Breast epithelium (tissue), 4 donors: ENCODE data around the gene AACS. TPM values are rescaled to one million over a fixed set of nuclear protein-coding genes. Genes with fewer than 3 reads are reported as not detected.
"Not testable (repeated sequence)": the region's sequence is repeated elsewhere in the genome, so short reads cannot be mapped to it uniquely, and the experiment has no call there.

Experiments
- DNase-seq, 2 donors: peaks; one replicate each; pipeline ENCODE4 v3.0.0-alpha.2; 2019; ENCODE audit warnings: low spot score in 2 of 2
- H3K27ac ChIP-seq, 2 donors: fragments of 200-600 bp; sonication (generic) in 1 of 2; one replicate each; pipeline ENCODE4 v1.5.1; 2016 to 2019; ENCODE audit warnings: mild to moderate bottlenecking in 1 of 2
- H3K27me3 ChIP-seq, 2 donors: fragments of 200-600 bp; sonication (generic) in 1 of 2; one replicate each; pipeline versions ENCODE4 v1.5.1 to v1.6.0; 2017 to 2019; ENCODE audit warnings: control low read depth in 1 of 2, mild to moderate bottlenecking in 1 of 2
- H3K36me3 ChIP-seq: fragments of 200-600 bp; one replicate; pipeline ENCODE4 v1.5.1; 2019
- H3K4me1 ChIP-seq, 2 donors: fragments of 200-600 bp; sonication (generic); one replicate each; pipeline ENCODE4 v1.5.1; 2016 to 2019; ENCODE audit warnings: control low read depth in 1 of 2
- H3K4me3 ChIP-seq, 3 donors: fragments of 200-600 bp; sonication (generic); 1 replicate in 2 of 3; 2 replicates in 1 of 3; pipeline ENCODE4 v1.5.1; 2016 to 2019; ENCODE audit warnings: mild to moderate bottlenecking in 3 of 3, moderate library complexity in 2 of 3
- H3K9me3 ChIP-seq, 2 donors: fragments of 200-600 bp; sonication (generic) in 1 of 2; one replicate each; pipeline ENCODE4 v1.5.1; 2016 to 2019; ENCODE audit warnings: control low read depth in 1 of 2
- CTCF ChIP-seq, 3 donors: fragments of 450-650 bp; IDR thresholded peaks; one replicate each; pipeline ENCODE4 v1.5.1; 2016 to 2017; ENCODE audit warnings: antibody characterized with exemption in 3 of 3, mild to moderate bottlenecking in 3 of 3, moderate library complexity in 3 of 3
- POLR2A ChIP-seq: fragments of 450-650 bp; IDR thresholded peaks from one replicate; pipeline ENCODE4 v1.6.1; 2016; ENCODE audit warnings: antibody characterized with exemption, mild to moderate bottlenecking, moderate library complexity
- POLR2AphosphoS5 ChIP-seq, 3 donors: sonication (generic); formaldehyde crosslinking; IDR thresholded peaks; one replicate each; pipeline ENCODE4 v1.6.1; 2017; ENCODE audit warnings: antibody characterized with exemption in 3 of 3
- intact Hi-C: fragments of 100-400 bp; cut with DNase I; formaldehyde crosslinking; loops from one replicate; pipeline ENCODE4 v1.15.1; 2023; ENCODE audit warnings: low total_unique reads
- total RNA-seq, 3 donors: library from RNA; depleted of rRNA; stranded (reverse); fragments of >200 nt; gene quantifications; one replicate each; pipeline ENCODE4 v1.1.0, GENCODE V29; 2016

The AACS gene
- total RNA-seq, 3 donors from 2014 or later, result 28.8 to 79.0 (median 33.7) TPM

- no peak overlapping the region for H3K4me3 ChIP-seq
- TF ChIP-seq POLR2A, result no peak
- no peak for TF ChIP-seq POLR2AphosphoS5 (IDR thresholded peaks at IDR 0.05)
- TF ChIP-seq CTCF (IDR thresholded peaks at IDR 0.05), result no peak
- no peaks in the 10 kb centered on the region for H3K4me1 ChIP-seq
- no peak for DNase-seq
- intact Hi-C loops, result no loop called here
- no peak overlapping the region for H3K27ac ChIP-seq
- H3K9me3 ChIP-seq, result no peaks in the 10 kb centered on the region
- peaks cover 3% of the 10 kb centered on the region for H3K36me3 ChIP-seq
- no peaks in the 10 kb centered on the region for H3K27me3 ChIP-seq
These were observed 39.7 kb downstream of the AACS start for GRCh38 chr12:125104982-125105381.

DNA sequence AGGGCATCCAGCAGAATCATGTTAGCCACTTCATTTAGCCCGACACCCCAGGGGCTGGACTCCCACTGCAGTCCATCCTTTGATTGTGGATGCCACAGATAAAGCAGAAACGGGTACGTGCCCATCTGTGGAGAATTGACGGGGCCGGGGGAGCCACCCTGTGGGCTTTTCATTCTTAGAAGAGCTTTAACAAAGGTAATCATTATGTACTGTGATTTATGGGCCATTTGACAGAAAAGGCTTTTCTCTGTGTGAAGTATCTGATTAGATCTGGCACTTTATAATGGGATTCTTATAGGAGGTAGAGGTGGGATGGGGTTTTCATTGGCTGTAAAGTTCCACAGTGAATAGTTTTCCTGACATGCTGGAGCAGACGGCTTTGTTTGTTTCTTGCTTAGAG, 40.4 kb downstream of the AACS start:
- intact Hi-C loops, result no loop called here
- Histone ChIP-seq H3K4me1 (no peaks in the 10 kb centered on the region), H3K27ac (no peak overlapping the region), H3K27me3 (no peaks in the 10 kb centered on the region), H3K36me3 (peaks cover 3% of the 10 kb centered on the region), H3K4me3 (no peak overlapping the region), H3K9me3 (no peaks in the 10 kb centered on the region)
- DNase-seq, result no peak
- no peak for TF ChIP-seq POLR2AphosphoS5 (IDR thresholded peaks at IDR 0.05)
- no peak for TF ChIP-seq CTCF (IDR thresholded peaks at IDR 0.05)
- no peak for TF ChIP-seq POLR2A

GRCh38 chr12:125110641-125111360, 45.6 kb downstream of the AACS start:
- Histone ChIP-seq H3K27ac (no peak overlapping the region), H3K9me3 (no peaks in the 10 kb centered on the region), H3K27me3 (no peaks in the 10 kb centered on the region), H3K4me1 (no peaks in the 10 kb centered on the region), H3K4me3 (no peak overlapping the region), H3K36me3 (peaks cover 3% of the 10 kb centered on the region)
- intact Hi-C loops, result no loop called here
- no peak for DNase-seq
- TF ChIP-seq CTCF (IDR thresholded peaks at IDR 0.05), result no peak

GRCh38 chr12:125111403-125111802, 46.2 kb downstream of the AACS start:
- TF ChIP-seq CTCF (IDR thresholded peaks at IDR 0.05), result no peak
- no peak for TF ChIP-seq POLR2AphosphoS5 (IDR thresholded peaks at IDR 0.05)
- TF ChIP-seq POLR2A, result no peak
- Histone ChIP-seq H3K36me3 (peaks cover 3% of the 10 kb centered on the region), H3K27ac (no peak overlapping the region), H3K27me3 (no peaks in the 10 kb centered on the region), H3K4me1 (no peaks in the 10 kb centered on the region), H3K4me3 (no peak overlapping the region), H3K9me3 (no peaks in the 10 kb centered on the region)
- intact Hi-C loops, result no loop called here
- DNase-seq, result no peak

GRCh38 chr12:125112614-125113013, 47.4 kb downstream of the AACS start:
- H3K27ac ChIP-seq, H3K9me3 ChIP-seq, H3K27me3 ChIP-seq, intact Hi-C loops, H3K36me3 ChIP-seq, H3K4me1 ChIP-seq, DNase-seq, H3K4me3 ChIP-seq: not testable (repeated sequence)

DNA sequence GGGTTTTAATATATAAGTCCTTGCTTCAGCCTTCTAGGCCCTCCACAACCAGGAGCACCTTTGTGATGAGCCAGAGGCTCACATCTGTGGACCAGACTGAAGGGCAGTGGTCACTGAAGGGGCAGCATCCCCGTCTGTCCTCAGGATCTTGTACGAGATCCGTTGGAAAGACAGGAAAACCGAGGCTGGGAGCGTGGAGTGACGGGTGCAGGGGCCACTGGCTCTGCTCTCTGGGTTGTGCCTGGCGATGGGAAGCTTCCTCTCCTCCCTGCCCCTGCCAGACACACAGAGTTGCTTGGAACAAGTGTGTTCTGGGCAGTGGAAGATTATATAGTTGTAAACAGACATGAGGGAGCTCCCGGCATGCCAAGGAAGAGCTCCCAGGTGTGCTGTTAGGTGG, 48.0 kb downstream of the AACS start:
- H3K27ac ChIP-seq, result no peak overlapping the region
- no peak overlapping the region for H3K4me3 ChIP-seq
- intact Hi-C loops, result no loop called here
- H3K36me3 ChIP-seq, result no peaks in the 10 kb centered on the region
- no peaks in the 10 kb centered on the region for H3K4me1 ChIP-seq
- TF ChIP-seq POLR2AphosphoS5 (IDR thresholded peaks at IDR 0.05) (no peak), POLR2A (no peak), CTCF (IDR thresholded peaks at IDR 0.05) (no peak)
- DNase-seq, result no peak
- H3K9me3 ChIP-seq, result no peaks in the 10 kb centered on the region
- H3K27me3 ChIP-seq, result no peaks in the 10 kb centered on the region
